Body of pancreas (tissue), 4 donors: ENCODE measurements around the gene OSTC.

Experiments used
- CTCF ChIP-seq, 7 experiments: fragments of 450-650 bp in 4 of 7; fragments of 200-600 bp in 3 of 7; sonication (generic) in 3 of 7; IDR thresholded peaks; one replicate each; pipeline ENCODE4 v1.5.1; 2016 to 2019; ENCODE audit warnings: antibody characterized with exemption in 7 of 7
- POLR2A ChIP-seq, 3 donors: fragments of 450-650 bp; IDR thresholded peaks; one replicate each; pipeline ENCODE4 v1.6.1; 2016; ENCODE audit warnings: antibody characterized with exemption in 3 of 3, mild to moderate bottlenecking in 2 of 3

- TF ChIP-seq CTCF (IDR thresholded peaks at IDR 0.05) = no peak
- TF ChIP-seq POLR2A (IDR thresholded peaks at IDR 0.05) = peak in 2 of 3 donors; percentile 9 to 24
Observed at GRCh38 chr4:108620933-108621905, 29.2 kb upstream of the OSTC start.
